Mesenchymal stem cell (in vitro differentiated cells and primary cell): ENCODE measurements around the gene SGCG.

ENCODE experiments used
- DNase-seq: peaks from one replicate; pipeline ENCODE4 v3.0.0-alpha.2; 2013
- H2AFZ ChIP-seq: one replicate; pipeline ENCODE4 v1.6.1; 2013; ENCODE audit warnings: low read depth, mild to moderate bottlenecking, control low read depth, inconsistent platforms, low read length, moderate library complexity
- H2AK5ac ChIP-seq: 2 replicates; pipeline ENCODE4 v1.6.1; 2013; ENCODE audit warnings: low read length, moderate library complexity, mild to moderate bottlenecking, inconsistent platforms; ENCODE audit not compliant: severe bottlenecking
- H2BK120ac ChIP-seq: one replicate; pipeline ENCODE4 v1.6.1; 2013; ENCODE audit warnings: low read depth, mild to moderate bottlenecking, inconsistent platforms, low read length, moderate library complexity
- H2BK12ac ChIP-seq, 2 experiments: one replicate each; pipeline ENCODE4 v1.6.1; 2013; ENCODE audit warnings: inconsistent platforms in 2 of 2, low read length in 2 of 2, mild to moderate bottlenecking in 2 of 2, moderate library complexity in 2 of 2, control low read depth in 1 of 2
- H2BK15ac ChIP-seq: one replicate; pipeline ENCODE4 v1.6.1; 2013; ENCODE audit warnings: mild to moderate bottlenecking, low read depth, inconsistent platforms; ENCODE audit not compliant: poor library complexity, severe bottlenecking
- H2BK5ac ChIP-seq: 2 replicates; pipeline ENCODE4 v1.6.1; 2013; ENCODE audit warnings: low read depth, mild to moderate bottlenecking, low read length, control low read depth, inconsistent platforms; ENCODE audit not compliant: poor library complexity, severe bottlenecking
- H3K14ac ChIP-seq, 2 experiments: one replicate each; pipeline ENCODE4 v1.6.1; 2013; ENCODE audit warnings: inconsistent platforms in 2 of 2, low read length in 2 of 2, control low read depth in 1 of 2, mild to moderate bottlenecking in 1 of 2, moderate library complexity in 1 of 2
- H3K18ac ChIP-seq, 2 experiments: one replicate each; pipeline ENCODE4 v1.6.1; 2013; ENCODE audit warnings: inconsistent platforms in 2 of 2, low read length in 2 of 2, control low read depth in 1 of 2, low read depth in 1 of 2, mild to moderate bottlenecking in 1 of 2
- H3K23ac ChIP-seq, 2 experiments: one replicate each; pipeline ENCODE4 v1.6.1; 2013; ENCODE audit warnings: inconsistent platforms in 2 of 2, low read length in 2 of 2, mild to moderate bottlenecking in 2 of 2, moderate library complexity in 2 of 2, control low read depth in 1 of 2
- H3K27ac ChIP-seq: 2 replicates; pipeline ENCODE4 v1.5.1; 2013; ENCODE audit warnings: mild to moderate bottlenecking, moderate library complexity, low read length, control low read depth, inconsistent platforms; ENCODE audit not compliant: poor library complexity, severe bottlenecking
- H3K27me3 ChIP-seq, 2 experiments: 2 replicates each; pipeline versions ENCODE4 v1.6.1 to v1.7.0; 2013; ENCODE audit warnings: low read length in 2 of 2, mild to moderate bottlenecking in 2 of 2, moderate library complexity in 2 of 2, control low read depth in 1 of 2, inconsistent platforms in 1 of 2; ENCODE audit not compliant: control insufficient read depth in 1 of 2, insufficient read depth in 1 of 2
- H3K36me3 ChIP-seq, 2 experiments: 2 replicates each; pipeline versions ENCODE4 v1.6.1 to v1.7.0; 2013; ENCODE audit warnings: low read length in 2 of 2, control low read depth in 1 of 2, inconsistent platforms in 1 of 2, low read depth in 1 of 2, mild to moderate bottlenecking in 1 of 2; ENCODE audit not compliant: insufficient read depth in 2 of 2, control insufficient read depth in 1 of 2
- H3K4ac ChIP-seq, 2 experiments: one replicate each; pipeline ENCODE4 v1.6.1; 2013; ENCODE audit warnings: inconsistent platforms in 2 of 2, low read length in 2 of 2, mild to moderate bottlenecking in 2 of 2, moderate library complexity in 2 of 2, control low read depth in 1 of 2, low read depth in 1 of 2
- H3K4me1 ChIP-seq: 2 replicates; pipeline ENCODE4 v1.6.1; 2013; ENCODE audit warnings: low read depth, low read length, control low read depth; ENCODE audit not compliant: control insufficient read depth, insufficient read depth
- H3K4me2 ChIP-seq: 2 replicates; pipeline ENCODE4 v1.6.1; 2013; ENCODE audit warnings: low read length, mild to moderate bottlenecking, inconsistent platforms; ENCODE audit not compliant: poor library complexity, severe bottlenecking
- H3K4me3 ChIP-seq, 2 experiments: 2 replicates each; pipeline versions ENCODE4 v1.5.1 to v1.7.0; 2013; ENCODE audit warnings: low read length in 2 of 2, mild to moderate bottlenecking in 2 of 2, control low read depth in 1 of 2, low read depth in 1 of 2; ENCODE audit not compliant: insufficient read depth in 1 of 2
- H3K79me1 ChIP-seq: replicated peaks from 2 replicates; pipeline ENCODE4 v1.6.1; 2013; ENCODE audit warnings: mild to moderate bottlenecking, control low read depth, low read length, inconsistent platforms; ENCODE audit not compliant: poor library complexity, severe bottlenecking
- H3K9ac ChIP-seq: 2 replicates; pipeline ENCODE4 v1.7.0; 2013; ENCODE audit warnings: mild to moderate bottlenecking, low read length, moderate library complexity
- H3K9me3 ChIP-seq: 2 replicates; pipeline ENCODE4 v1.7.0; 2013; ENCODE audit warnings: mild to moderate bottlenecking, low read length; ENCODE audit not compliant: control insufficient read depth
- H4K8ac ChIP-seq: one replicate; pipeline ENCODE4 v1.6.1; 2013; ENCODE audit warnings: inconsistent platforms, mild to moderate bottlenecking, low read length, moderate library complexity
- H4K91ac ChIP-seq: one replicate; pipeline ENCODE4 v1.6.1; 2013; ENCODE audit warnings: mild to moderate bottlenecking, low read length, inconsistent platforms
- WGBS: methylation state at CpG from one replicate; pipeline ENCODE4 v1.1.7; 2013; ENCODE audit warnings: mixed read lengths; 5-methylcytosine and 5-hydroxymethylcytosine counted together

The SGCG gene

DNA sequence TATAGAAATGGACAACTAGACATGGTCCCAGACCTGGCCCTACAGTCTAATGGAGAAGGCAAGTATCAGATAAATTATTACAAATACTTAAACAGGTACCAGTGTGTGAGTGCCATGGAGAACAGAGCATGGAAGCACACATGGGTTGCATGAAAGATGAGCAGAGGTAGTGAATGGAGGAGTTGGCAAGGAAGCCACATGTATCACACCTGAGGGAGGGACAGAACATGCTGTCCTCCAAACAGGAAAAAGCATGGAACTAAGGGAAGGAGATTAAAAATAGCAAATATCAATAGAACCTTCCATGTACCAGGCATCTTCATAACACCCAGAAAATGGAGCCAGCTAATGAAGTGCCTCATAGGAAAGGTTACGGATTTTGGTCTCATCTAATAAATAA, 166.8 kb downstream of the SGCG start:
- no peak overlapping the region for H3K4me2 ChIP-seq
- H2AFZ ChIP-seq, result no peak overlapping the region
- peaks cover 10% of the 10 kb centered on the region for H3K79me1 ChIP-seq
- no peaks in the 10 kb centered on the region for H3K27me3 ChIP-seq
- H3K23ac ChIP-seq, result no peak overlapping the region
- H3K4me3 ChIP-seq, result no peak overlapping the region
- no peak overlapping the region for H2BK12ac ChIP-seq
- H3K36me3 ChIP-seq, result peaks cover 11 to 69% of the 10 kb centered on the region in 2 experiments
- no peaks in the 10 kb centered on the region for H3K9me3 ChIP-seq
- H4K8ac ChIP-seq, result no peak overlapping the region
- H3K27ac ChIP-seq, result no peak overlapping the region
- DNase-seq, result no peak
- peaks cover 8% of the 10 kb centered on the region for H3K4me1 ChIP-seq
- H3K9ac ChIP-seq, result no peak overlapping the region
- H2BK5ac ChIP-seq, result no peak overlapping the region
- no CpG with 5 or more reads among the region's 1 CpG for WGBS
- no peak overlapping the region for H3K4ac ChIP-seq
- no peak overlapping the region for H3K14ac ChIP-seq
- H2AK5ac ChIP-seq, result no peak overlapping the region
- no peak overlapping the region for H3K18ac ChIP-seq
- H2BK120ac ChIP-seq, result no peak overlapping the region
- no peak overlapping the region for H2BK15ac ChIP-seq
- no peak overlapping the region for H4K91ac ChIP-seq

DNA sequence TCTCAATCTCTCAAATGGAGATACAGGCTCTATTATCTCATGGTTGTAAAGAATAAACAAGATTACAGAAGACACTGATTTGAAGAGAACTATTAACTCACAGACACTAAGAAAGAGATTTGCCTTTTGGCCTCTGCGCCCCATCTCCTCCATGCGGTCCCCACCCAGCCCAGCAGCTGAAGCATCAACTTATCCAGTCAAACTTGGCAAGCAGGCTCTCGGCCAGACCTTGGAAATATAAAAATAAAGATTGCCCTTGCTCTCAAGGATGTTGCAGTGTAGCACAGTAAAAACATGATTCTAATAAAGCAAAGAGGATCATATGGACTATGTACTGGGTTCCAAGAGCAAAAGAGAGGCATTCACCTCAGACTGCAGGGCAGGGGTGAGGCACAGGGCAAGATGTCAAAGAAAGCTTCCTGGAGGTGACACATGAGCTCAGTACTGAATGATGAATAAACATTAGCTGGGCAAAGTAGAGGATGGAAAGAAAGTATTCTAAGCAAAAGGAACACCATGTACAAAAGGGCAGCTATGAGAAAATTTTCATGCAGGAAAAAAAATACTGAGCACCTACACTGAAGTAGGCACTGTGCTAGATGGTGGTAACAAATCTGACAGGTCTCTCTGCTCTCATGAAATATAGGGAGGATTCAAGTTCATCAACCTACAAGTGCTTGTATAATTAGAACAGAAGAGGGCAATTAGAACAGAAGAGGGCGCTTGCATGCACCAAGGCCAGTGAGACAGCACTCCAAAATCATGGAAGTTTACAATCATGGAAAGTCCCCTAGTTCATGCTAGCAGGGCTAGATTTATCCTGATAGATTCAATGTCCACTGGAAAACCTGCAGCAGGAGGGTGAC, 167.7 kb downstream of the SGCG start:
- H4K8ac ChIP-seq, result no peak overlapping the region
- H3K4me2 ChIP-seq, result no peak overlapping the region
- H3K27ac ChIP-seq, result no peak overlapping the region
- no peak overlapping the region for H2AFZ ChIP-seq
- H3K36me3 ChIP-seq, result peaks cover 11 to 74% of the 10 kb centered on the region in 2 experiments
- H4K91ac ChIP-seq, result no peak overlapping the region
- WGBS, result 91% methylated on average over 4 of the region's 4 CpGs
- H3K27me3 ChIP-seq, result no peaks in the 10 kb centered on the region
- no peak overlapping the region for H2BK5ac ChIP-seq
- H2BK15ac ChIP-seq, result no peak overlapping the region
- no peak overlapping the region for H3K14ac ChIP-seq
- peak overlapping the region; percentile 23 for H3K9ac ChIP-seq
- H3K4me1 ChIP-seq, result peaks cover 8% of the 10 kb centered on the region
- H3K23ac ChIP-seq, result no peak overlapping the region
- peak overlapping the region; percentile 97 for H2AK5ac ChIP-seq
- DNase-seq, result no peak
- H3K9me3 ChIP-seq, result no peaks in the 10 kb centered on the region
- peaks cover 13% of the 10 kb centered on the region for H3K79me1 ChIP-seq
- H3K18ac ChIP-seq, result no peak overlapping the region
- no peak overlapping the region for H2BK12ac ChIP-seq
- no peak overlapping the region for H3K4ac ChIP-seq
- H2BK120ac ChIP-seq, result no peak overlapping the region
- H3K4me3 ChIP-seq, result peak overlapping the region in 1 of 2 experiments; percentile 28

DNA sequence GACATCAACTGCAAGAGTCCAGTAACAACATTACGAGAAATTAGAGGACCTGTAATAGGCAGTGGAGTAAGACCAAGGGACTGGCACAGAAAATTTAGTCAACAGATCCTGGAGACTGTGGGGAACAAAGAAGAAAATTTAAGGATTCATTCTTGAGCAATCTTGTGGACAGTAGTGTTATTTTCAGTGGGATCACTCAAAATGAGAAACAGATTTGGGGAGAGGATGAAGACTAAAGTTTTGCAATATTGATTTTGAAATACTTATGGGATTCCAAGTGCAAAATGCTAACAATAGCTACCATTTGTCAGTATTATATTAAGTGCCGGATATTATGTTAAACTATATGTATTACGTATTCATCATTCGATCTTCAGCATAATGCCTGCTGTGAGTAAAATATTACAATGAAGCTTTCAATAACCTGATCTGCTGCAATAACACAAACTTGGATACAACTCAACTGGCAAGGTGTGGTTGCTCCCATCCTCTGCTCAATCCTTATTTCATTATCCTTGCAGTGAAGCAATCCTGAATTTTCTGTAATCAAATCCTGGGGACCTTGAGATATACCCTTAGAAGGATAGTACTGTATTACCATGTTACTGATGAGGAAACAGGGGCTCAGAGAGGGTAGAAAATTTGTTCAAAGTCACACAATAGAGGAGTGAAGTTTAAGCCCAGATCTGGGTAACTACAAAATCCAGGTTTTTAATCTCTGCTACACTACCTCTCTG, 168.6 kb downstream of the SGCG start:
- no peak for DNase-seq
- H2AFZ ChIP-seq, result no peak overlapping the region
- H2BK12ac ChIP-seq, result no peak overlapping the region
- H2BK5ac ChIP-seq, result peak overlapping the region; percentile 61
- H2BK15ac ChIP-seq, result no peak overlapping the region
- H3K4me1 ChIP-seq, result peaks cover 8% of the 10 kb centered on the region
- no peak overlapping the region for H3K14ac ChIP-seq
- no peak overlapping the region for H3K18ac ChIP-seq
- H3K36me3 ChIP-seq, result peaks cover 12 to 75% of the 10 kb centered on the region in 2 experiments
- peak overlapping the region in 1 of 2 experiments; percentile 28 for H3K4me3 ChIP-seq
- H3K9me3 ChIP-seq, result no peaks in the 10 kb centered on the region
- H3K4ac ChIP-seq, result no peak overlapping the region
- peak overlapping the region; percentile 23 for H3K9ac ChIP-seq
- H2AK5ac ChIP-seq, result peak overlapping the region; percentile 97
- H3K27ac ChIP-seq, result peak overlapping the region; percentile 98
- peaks cover 13% of the 10 kb centered on the region for H3K79me1 ChIP-seq
- no peak overlapping the region for H2BK120ac ChIP-seq
- H3K4me2 ChIP-seq, result no peak overlapping the region
- H4K8ac ChIP-seq, result no peak overlapping the region
- no peak overlapping the region for H4K91ac ChIP-seq
- no peak overlapping the region for H3K23ac ChIP-seq
- WGBS, result 98% methylated on average over 4 of the region's 4 CpGs
- no peaks in the 10 kb centered on the region for H3K27me3 ChIP-seq

DNA sequence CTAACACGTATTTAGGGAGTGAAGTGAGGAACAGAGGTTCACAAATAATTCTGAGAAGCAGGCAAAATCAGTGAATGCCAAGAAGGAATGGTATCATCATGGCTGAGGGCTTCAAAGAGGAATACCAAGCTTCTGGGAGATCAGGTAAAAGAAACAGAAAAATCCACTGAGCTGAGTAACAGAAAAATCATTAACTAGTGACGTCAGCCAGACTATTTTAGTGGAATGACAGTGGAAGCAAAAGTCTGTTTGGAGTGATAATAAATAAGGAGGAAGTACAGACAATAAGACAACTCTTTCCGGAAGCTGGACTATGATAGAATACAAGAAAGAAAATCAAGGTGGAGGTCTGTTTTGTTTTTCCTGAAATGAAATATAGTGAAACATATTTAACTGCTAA, 169.2 kb downstream of the SGCG start:
- Histone ChIP-seq H3K4ac (no peak overlapping the region), H3K4me1 (peaks cover 10% of the 10 kb centered on the region), H3K18ac (no peak overlapping the region), H3K9ac (peak overlapping the region; percentile 18), H4K91ac (no peak overlapping the region), H3K23ac (no peak overlapping the region), H4K8ac (no peak overlapping the region), H3K36me3 (peaks cover 19 to 75% of the 10 kb centered on the region in 2 experiments), H2AK5ac (peak overlapping the region; percentile 5), H3K4me3 (no peak overlapping the region), H2BK5ac (no peak overlapping the region), H3K4me2 (no peak overlapping the region), H2BK15ac (no peak overlapping the region), H2BK12ac (no peak overlapping the region), H2BK120ac (no peak overlapping the region), H3K79me1 (peaks cover 17% of the 10 kb centered on the region), H3K27ac (peak overlapping the region; percentile 98), H3K14ac (no peak overlapping the region), H3K27me3 (no peaks in the 10 kb centered on the region), H3K9me3 (no peaks in the 10 kb centered on the region), H2AFZ (no peak overlapping the region)
- 90% methylated on average over 3 of the region's 3 CpGs for WGBS
- no peak for DNase-seq
